Right kidney (tissue), 1 donor: ENCODE results near the gene TBK1.

ENCODE experiments used
- DNase-seq: peaks from one replicate; pipeline ENCODE4 v3.0.0-alpha.2; 2016

The TBK1 gene

GRCh38 chr12:64450711-64451486, 1.0 kb upstream of the TBK1 start:
- DNase-seq = peak; percentile 4

GRCh38 chr12:64452559-64453329, 824 bp downstream of the TBK1 start:
- DNase-seq = no peak

DNA sequence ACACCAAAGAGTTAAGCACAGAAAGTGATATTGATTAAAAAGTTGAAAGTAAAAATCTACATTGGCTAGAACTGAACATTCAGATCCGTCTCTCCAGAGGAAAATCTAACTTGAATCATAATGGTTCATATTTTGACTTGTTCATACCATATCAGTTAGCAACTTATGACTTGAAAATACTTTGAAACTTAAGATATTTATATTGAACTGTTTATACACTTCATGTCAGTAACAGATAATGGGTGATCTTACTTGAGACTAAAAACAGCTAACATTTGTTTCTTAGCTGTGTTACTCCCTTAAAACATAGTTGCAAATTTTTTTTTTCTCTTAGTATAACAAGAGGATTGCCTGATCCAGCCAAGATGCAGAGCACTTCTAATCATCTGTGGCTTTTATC, 3.6 kb downstream of the TBK1 start:
- DNase-seq = no peak

- no peak for DNase-seq
These were observed 4.2 kb downstream of the TBK1 start for GRCh38 chr12:64456119-64456518.

GRCh38 chr12:64457032-64457431, 5.1 kb downstream of the TBK1 start:
- DNase-seq = no peak

DNA sequence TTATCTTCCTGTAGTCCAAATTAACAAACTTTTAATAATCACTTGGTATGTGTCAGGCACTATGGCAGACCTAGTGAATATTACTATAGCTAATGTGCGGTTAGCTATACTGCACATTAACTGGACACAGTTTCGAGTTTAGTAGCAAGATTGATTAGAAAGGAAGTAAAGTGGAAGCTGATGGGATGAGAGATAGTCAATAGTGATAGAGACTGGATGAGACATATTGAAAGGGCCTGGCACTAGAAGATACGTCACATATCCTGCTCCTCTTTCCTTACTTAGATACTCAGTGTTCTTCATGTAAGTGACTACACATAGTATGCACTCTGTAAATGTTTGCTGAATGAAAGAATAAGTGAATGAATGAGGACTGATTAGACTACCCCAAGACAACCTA, 5.5 kb downstream of the TBK1 start:
- no peak for DNase-seq

DNA sequence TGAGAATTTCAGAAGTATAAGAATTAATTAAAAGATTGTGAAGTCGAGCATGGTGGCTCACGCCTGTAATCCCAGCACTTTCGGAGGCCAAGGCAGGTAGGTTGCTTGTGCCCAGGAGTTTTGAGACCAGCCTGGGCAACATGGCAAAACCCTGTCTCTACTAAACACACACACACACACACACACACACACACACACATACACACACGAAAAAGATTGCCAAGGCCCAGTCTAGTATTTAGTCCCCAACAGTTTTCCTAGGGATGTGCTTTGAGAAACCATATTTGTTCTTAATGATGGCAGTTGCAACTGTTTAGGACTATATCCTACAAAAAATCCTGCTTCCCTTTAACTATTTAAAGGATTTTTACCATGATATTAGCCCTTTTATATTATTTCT, 6.0 kb downstream of the TBK1 start:
- DNase-seq = no peak

- DNase-seq = no peak
These were observed 7.5 kb downstream of the TBK1 start for GRCh38 chr12:64459394-64459891.

DNA sequence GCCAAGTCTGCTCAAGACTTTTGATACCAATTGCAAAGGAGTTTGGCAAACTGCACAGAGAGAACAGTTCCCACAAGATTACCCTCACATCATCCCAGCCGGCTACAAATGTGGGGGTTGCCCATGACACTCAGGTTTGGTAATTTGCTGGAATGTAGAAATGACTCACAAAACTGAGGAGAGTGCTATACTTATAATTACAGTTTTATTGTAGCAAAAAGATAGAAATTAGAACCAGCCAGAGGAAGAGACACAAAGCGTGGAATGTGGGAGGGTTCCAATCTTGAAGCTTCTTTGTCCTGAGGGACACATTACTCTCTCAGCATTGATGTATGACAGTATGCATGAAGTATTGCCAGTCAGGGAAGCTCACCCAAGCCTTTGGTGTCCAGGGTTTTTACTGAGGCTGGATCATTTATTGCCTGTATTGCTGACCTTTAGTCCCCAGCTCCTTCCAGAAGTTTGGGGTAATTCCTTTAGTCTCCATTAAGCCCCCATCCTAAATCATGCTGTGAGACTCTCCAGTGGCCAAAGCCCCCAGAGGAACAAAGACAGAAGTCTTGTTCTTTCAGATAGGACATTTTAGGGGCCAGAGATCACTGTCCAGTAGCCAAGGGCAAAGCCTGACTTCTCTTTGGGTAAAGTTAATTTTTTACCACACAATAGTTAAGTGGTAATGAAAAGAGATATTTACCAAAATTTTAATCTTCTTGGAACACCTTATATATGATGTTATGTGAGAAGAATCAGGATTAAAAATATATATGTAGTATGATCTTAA, 9.9 kb downstream of the TBK1 start:
- DNase-seq = no peak

DNA sequence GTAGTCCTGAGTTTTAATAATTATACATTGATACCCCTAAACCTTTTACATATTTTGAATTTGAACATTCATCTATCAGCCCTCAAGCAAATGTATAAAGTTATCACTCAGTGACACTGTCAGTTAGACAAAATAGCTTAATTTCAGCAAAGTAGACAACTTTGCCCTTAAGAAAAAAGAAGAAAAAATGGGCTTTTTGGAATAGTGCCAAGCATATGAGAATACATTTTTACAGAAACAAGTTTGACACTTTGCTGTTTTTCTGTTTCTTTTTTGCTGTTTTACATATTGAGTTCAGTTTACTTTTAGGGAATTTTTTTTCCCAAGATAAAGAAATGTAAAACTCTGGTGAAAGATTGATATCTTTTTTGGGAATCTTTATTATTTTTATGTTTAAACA, 14.3 kb downstream of the TBK1 start:
- no peak for DNase-seq

DNA sequence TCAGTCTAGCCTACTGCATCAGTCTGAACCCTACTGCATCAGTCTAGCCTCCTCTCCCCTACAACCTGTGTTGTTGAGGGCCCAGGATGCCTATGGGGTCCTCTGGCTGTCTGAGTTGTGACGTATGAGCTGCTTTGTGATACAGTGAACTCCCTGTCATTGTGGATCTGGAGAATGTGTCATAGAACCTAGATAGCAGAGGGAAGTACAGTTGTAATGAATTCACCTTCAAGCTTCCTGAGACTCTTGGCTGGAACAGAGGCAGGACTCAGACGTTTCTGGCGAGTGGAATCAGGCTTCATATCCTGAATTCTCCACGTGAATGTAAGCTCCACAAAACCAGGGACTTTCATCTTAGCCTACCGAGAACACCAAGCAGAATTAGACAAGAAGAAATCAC, 17.0 kb downstream of the TBK1 start:
- no peak for DNase-seq

- DNase-seq = no peak
These were observed 17.7 kb downstream of the TBK1 start for GRCh38 chr12:64469455-64470142.

DNA sequence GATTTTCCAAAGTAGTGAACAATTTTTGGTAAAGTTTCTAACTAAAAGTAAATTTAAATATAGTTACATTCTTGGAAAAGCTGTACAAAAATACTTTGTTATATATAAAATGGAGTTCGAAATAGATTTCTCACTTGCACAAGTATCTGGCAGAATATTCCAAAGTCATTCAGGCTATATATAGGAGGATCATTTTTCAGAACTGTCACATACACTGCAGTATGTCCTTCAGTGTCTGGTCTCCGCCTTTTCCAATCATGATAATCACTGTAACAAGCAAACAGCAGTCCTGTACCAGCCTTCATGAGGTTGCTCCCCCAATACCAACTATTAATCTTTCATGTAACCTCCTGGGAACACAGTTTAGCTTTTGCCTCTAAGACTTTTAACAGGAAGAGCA, 18.6 kb downstream of the TBK1 start:
- DNase-seq = no peak

GRCh38 chr12:64473176-64473575, 21.3 kb downstream of the TBK1 start:
- DNase-seq = no peak

DNA sequence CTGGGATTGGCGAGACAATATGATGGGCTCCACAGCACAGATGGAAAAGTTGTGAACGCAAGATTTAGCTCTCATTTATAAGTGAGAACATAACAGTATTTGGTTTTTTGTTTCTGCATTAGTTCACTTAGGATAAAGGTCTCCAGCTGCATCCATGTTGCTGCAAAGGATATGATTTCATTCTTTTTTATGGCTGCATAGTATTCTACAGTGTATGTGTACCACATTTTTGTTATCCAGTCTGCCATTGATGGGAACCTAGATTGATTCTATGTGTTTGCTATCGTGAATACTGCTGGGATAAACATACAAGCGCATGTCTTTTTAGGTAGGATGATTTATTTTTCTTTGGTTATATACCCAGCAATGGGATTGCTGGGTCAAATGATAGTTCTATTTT, 23.6 kb downstream of the TBK1 start:
- DNase-seq = no peak

DNA sequence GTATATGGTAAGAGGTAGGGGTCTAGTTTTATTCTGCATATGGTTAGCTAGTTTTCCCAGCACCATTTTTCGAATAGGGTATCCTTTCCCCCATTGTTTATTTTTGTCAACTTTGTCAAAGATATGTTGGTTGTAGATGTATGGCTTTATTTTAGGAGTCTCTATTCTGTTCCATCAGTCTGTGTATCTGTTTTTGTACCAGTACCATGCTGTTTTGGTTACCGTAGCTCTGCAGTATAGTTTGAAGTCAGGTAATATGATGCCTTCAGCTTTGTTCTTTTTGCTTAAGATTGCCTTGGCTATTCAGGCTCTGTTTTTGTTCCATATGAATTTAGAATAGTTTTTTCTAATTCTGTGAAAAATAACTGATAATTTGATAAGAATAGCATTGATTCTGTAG, 24.9 kb downstream of the TBK1 start:
- no peak for DNase-seq

- DNase-seq = no peak
These were observed 26.7 kb downstream of the TBK1 start for GRCh38 chr12:64478661-64479060.

- DNase-seq = no peak
These were observed 28.2 kb downstream of the TBK1 start for GRCh38 chr12:64480148-64480547.

DNA sequence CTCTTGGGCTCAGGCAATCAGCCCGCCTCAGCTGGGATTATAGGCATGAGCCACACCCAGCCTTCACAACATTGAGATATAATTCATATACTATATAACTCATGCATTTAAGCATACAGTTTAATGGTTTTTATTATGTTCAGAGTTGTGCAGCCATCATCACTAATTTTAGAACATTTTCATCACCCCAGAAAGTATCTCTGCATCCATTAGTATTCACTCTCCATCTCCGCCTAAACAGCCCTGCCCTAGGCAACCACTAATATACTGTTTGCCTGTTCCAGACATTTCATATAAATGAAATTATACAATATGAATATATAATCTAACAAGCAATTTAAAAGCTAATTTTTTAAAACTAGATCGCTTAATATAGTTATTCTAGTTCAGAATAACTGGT, 34.7 kb downstream of the TBK1 start:
- DNase-seq = no peak

- no peak for DNase-seq
These were observed 39.8 kb downstream of the TBK1 start for GRCh38 chr12:64491718-64492117.

- DNase-seq = no peak
These were observed 41.6 kb downstream of the TBK1 start for GRCh38 chr12:64493513-64493912.

GRCh38 chr12:64494998-64495729, 43.2 kb downstream of the TBK1 start:
- DNase-seq = no peak
